Body of pancreas (tissue), 4 donors: ENCODE data around the gene OSCP1. TPM values are rescaled to one million over a fixed set of nuclear protein-coding genes. Genes with fewer than 3 reads are reported as not detected.

Experiments used
- ATAC-seq: fragments of 150-250 bp; one replicate; pipeline ENCODE4 v1.9.1; 2016
- DNase-seq, 4 donors: peaks; one replicate each; pipeline ENCODE4 v3.0.0-alpha.2; 2019
- H3K27ac ChIP-seq, 4 donors: fragments of 200-600 bp; sonication (generic); 1 replicate in 3 of 4; 2 replicates in 1 of 4; pipeline versions ENCODE4 v1.5.1 to v1.6.1; 2016 to 2019; ENCODE audit warnings: mild to moderate bottlenecking in 1 of 4, mixed read lengths in 1 of 4, moderate library complexity in 1 of 4
- H3K27me3 ChIP-seq, 2 donors: fragments of 200-600 bp; sonication (generic); one replicate each; pipeline ENCODE4 v1.6.0; 2016; ENCODE audit warnings: mild to moderate bottlenecking in 1 of 2
- H3K36me3 ChIP-seq, 2 donors: fragments of 200-600 bp; sonication (generic); replicated peaks in 1 of 2; 2 replicates each; pipeline ENCODE4 v1.5.1; 2016; ENCODE audit warnings: low read depth in 2 of 2; ENCODE audit not compliant: insufficient read depth in 1 of 2
- H3K4me1 ChIP-seq: fragments of 200-600 bp; sonication (generic); one replicate; pipeline ENCODE4 v1.6.0; 2016
- H3K4me3 ChIP-seq, 2 donors: fragments of 200-600 bp; sonication (generic); 1 replicate in 1 of 2; 2 replicates in 1 of 2; pipeline ENCODE4 v1.5.1; 2016 to 2019
- H3K9me3 ChIP-seq, 3 donors: fragments of 200-600 bp; sonication (generic); 1 replicate in 2 of 3; 2 replicates in 1 of 3; pipeline ENCODE4 v1.5.1; 2016
- POLR2A ChIP-seq, 3 donors: fragments of 450-650 bp; IDR thresholded peaks; one replicate each; pipeline ENCODE4 v1.6.1; 2016; ENCODE audit warnings: antibody characterized with exemption in 3 of 3, mild to moderate bottlenecking in 2 of 3
- WGBS, 2 donors: methylation state at CpG; one replicate each; pipeline ENCODE4 v1.1.5; 2017; 5-methylcytosine and 5-hydroxymethylcytosine counted together
- intact Hi-C: fragments of 100-400 bp; cut with DNase I; formaldehyde crosslinking; loops from one replicate; pipeline ENCODE4 v1.15.1; 2023
- total RNA-seq, 2 donors: library from RNA; depleted of rRNA; stranded (reverse); fragments of >200 nt; gene quantifications; one replicate each; pipeline ENCODE4 v1.1.0, GENCODE V29; 2016
- TF ChIP-seq, protein P1 (sequence below), 7 experiments: fragments of 450-650 bp in 4 of 7; fragments of 200-600 bp in 3 of 7; sonication (generic) in 3 of 7; IDR thresholded peaks; one replicate each; pipeline ENCODE4 v1.5.1; 2016 to 2019; ENCODE audit warnings: antibody characterized with exemption in 7 of 7

OSCP1 gene
- total RNA-seq, 2 donors from 2014 or later = 2.0 to 3.9 TPM

GRCh38 chr1:36486093-36486438 lies 35.8 kb upstream of the OSCP1 start:
- 81 to 95% methylated on average over 2 of the region's 2 CpGs for WGBS, 2 donors
- ATAC-seq = no peak
- no peaks in the 10 kb centered on the region for H3K27me3 ChIP-seq
- TF ChIP-seq POLR2A (IDR thresholded peaks at IDR 0.05) = no peak
- TF ChIP-seq, protein P1, sequence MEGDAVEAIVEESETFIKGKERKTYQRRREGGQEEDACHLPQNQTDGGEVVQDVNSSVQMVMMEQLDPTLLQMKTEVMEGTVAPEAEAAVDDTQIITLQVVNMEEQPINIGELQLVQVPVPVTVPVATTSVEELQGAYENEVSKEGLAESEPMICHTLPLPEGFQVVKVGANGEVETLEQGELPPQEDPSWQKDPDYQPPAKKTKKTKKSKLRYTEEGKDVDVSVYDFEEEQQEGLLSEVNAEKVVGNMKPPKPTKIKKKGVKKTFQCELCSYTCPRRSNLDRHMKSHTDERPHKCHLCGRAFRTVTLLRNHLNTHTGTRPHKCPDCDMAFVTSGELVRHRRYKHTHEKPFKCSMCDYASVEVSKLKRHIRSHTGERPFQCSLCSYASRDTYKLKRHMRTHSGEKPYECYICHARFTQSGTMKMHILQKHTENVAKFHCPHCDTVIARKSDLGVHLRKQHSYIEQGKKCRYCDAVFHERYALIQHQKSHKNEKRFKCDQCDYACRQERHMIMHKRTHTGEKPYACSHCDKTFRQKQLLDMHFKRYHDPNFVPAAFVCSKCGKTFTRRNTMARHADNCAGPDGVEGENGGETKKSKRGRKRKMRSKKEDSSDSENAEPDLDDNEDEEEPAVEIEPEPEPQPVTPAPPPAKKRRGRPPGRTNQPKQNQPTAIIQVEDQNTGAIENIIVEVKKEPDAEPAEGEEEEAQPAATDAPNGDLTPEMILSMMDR (IDR thresholded peaks at IDR 0.05) = no peak
- H3K27ac ChIP-seq = peak overlapping the region in 2 of 4 donors; percentile 63 to 79
- no peak overlapping the region for H3K4me3 ChIP-seq
- no peaks in the 10 kb centered on the region for H3K36me3 ChIP-seq
- H3K4me1 ChIP-seq = peaks cover 16% of the 10 kb centered on the region
- DNase-seq = no peak
- intact Hi-C loops = no loop called here
- no peaks in the 10 kb centered on the region for H3K9me3 ChIP-seq

GRCh38 chr1:36484099-36484498 lies 33.8 kb upstream of the OSCP1 start:
- no peak for ATAC-seq
- 79 to 94% methylated on average over 2 of the region's 2 CpGs for WGBS, 2 donors
- intact Hi-C loops = no loop called here
- no peak for DNase-seq
- Histone ChIP-seq H3K9me3 (no peaks in the 10 kb centered on the region), H3K4me3 (no peak overlapping the region), H3K4me1 (peaks cover 16% of the 10 kb centered on the region), H3K27ac (no peak overlapping the region), H3K27me3 (no peaks in the 10 kb centered on the region), H3K36me3 (no peaks in the 10 kb centered on the region)
- TF ChIP-seq, protein P1 (IDR thresholded peaks at IDR 0.05) = no peak
- no peak for TF ChIP-seq POLR2A (IDR thresholded peaks at IDR 0.05)

- Histone ChIP-seq H3K36me3 (no peaks in the 10 kb centered on the region), H3K4me1 (peaks cover 16% of the 10 kb centered on the region), H3K27ac (no peak within 1 kb of the TSS), H3K9me3 (no peaks in the 10 kb centered on the region), H3K4me3 (no peak within 1 kb of the TSS), H3K27me3 (no peaks in the 10 kb centered on the region)
- TF ChIP-seq, protein P1 (IDR thresholded peaks at IDR 0.05) = no peak
- peak in 1 of 3 donors; percentile 30 for TF ChIP-seq POLR2A (IDR thresholded peaks at IDR 0.05)
- DNase-seq (peak in 1 of 4 donors; percentile 35), ATAC-seq (no peak)
- WGBS, 2 donors = 37 to 54% methylated on average over 12 to 13 of the region's 13 CpGs
- intact Hi-C loops = no loop called here
Measured at GRCh38 chr1:36482724-36483388, 32.6 kb upstream of the OSCP1 start, which contains the start of gene CSF3R. Gene CSF3R, minus strand, starts transcription at chr1:36482913. Its CDS starts 3,417 bp downstream, at chr1:36479496.

GRCh38 chr1:36481771-36482723 lies 31.8 kb upstream of the OSCP1 start:
- peaks cover 9% of the 10 kb centered on the region for H3K4me1 ChIP-seq
- no peak overlapping the region for H3K4me3 ChIP-seq
- H3K27me3 ChIP-seq = no peaks in the 10 kb centered on the region
- ATAC-seq (no peak), DNase-seq (no peak)
- TF ChIP-seq POLR2A (IDR thresholded peaks at IDR 0.05) = no peak
- TF ChIP-seq, protein P1 (IDR thresholded peaks at IDR 0.05) = no peak
- intact Hi-C loops = no loop called here
- WGBS, 2 donors = 38 to 45% methylated on average over 23 to 25 of the region's 26 CpGs
- no peak overlapping the region for H3K27ac ChIP-seq
- H3K9me3 ChIP-seq = no peaks in the 10 kb centered on the region
- no peaks in the 10 kb centered on the region for H3K36me3 ChIP-seq
